ENCODE data around the gene SURF4. TPM values are rescaled to one million over a fixed set of nuclear protein-coding genes. Genes with fewer than 3 reads are reported as not detected.
A peak's percentile ranks its signal among the peaks of the same experiment; 100 is the strongest.

Gene SURF4
- total and polyA plus RNA-seq, 7 donors = 45.6 to 120 (median 68.1) TPM

GRCh38 chr9:133356391-133357091 is 19.3 kb downstream of the SURF4 start, which contains the start of the genes SURF1 and SURF2:
SURF1 (minus strand) TSS chr9:133356487; CDS start chr9:133356453, 34 bp downstream.
SURF2 (plus strand) TSS chr9:133356550; CDS start chr9:133356593, 43 bp downstream.
- no peaks in the 10 kb centered on the region for H3K9me3 ChIP-seq
- H3K27ac ChIP-seq = peak within 1 kb of the TSS; percentile 79
- peak; percentile 81 to 90 (median 86) for ATAC-seq
- H3K36me3 ChIP-seq (ENCODE audit: insufficient read depth in 1 of 2, low read depth in 1 of 2) = peaks cover under 1 to 54% of the 10 kb centered on the region in 2 donors
- no peak for TF ChIP-seq CTCF (IDR thresholded peaks at IDR 0.05)
- DNase-seq = peak; percentile 92 to 95
- H3K4me1 ChIP-seq = peaks cover 25% of the 10 kb centered on the region
- no peaks in the 10 kb centered on the region for H3K27me3 ChIP-seq (ENCODE audit: insufficient read depth in 3 of 3, low read length in 2 of 3)
- WGBS, 3 donors = 1 to 2% (median 1%) methylated on average over 39 to 78 of the region's 78 CpGs
- intact Hi-C loops (cut with DNase I) = loop anchor here in 1 of 2 donors (5.0 to 10.0 kb wide), 3 partner anchors 51 to 131 kb away; no protein-coding TSS in a partner anchor
- H3K4me3 ChIP-seq = peak within 1 kb of the TSS; percentile 72

GRCh38 chr9:133355881-133356357 is 19.9 kb downstream of the SURF4 start:
- TF ChIP-seq CTCF (IDR thresholded peaks at IDR 0.05) = no peak
- no peaks in the 10 kb centered on the region for H3K27me3 ChIP-seq (ENCODE audit: insufficient read depth in 3 of 3, low read length in 2 of 3)
- DNase-seq (no peak), ATAC-seq (peak; percentile 23 to 58 (median 44))
- intact Hi-C loops (cut with DNase I) = loop anchor here in 1 of 2 donors (5.0 to 10.0 kb wide), 3 partner anchors 51 to 131 kb away; no protein-coding TSS in a partner anchor
- H3K4me3 ChIP-seq = peak overlapping the region; percentile 72
- H3K4me1 ChIP-seq = peaks cover 26% of the 10 kb centered on the region
- H3K27ac ChIP-seq = peak overlapping the region; percentile 79
- no peaks in the 10 kb centered on the region for H3K9me3 ChIP-seq
- peaks cover 0 to 54% of the 10 kb centered on the region in 2 donors for H3K36me3 ChIP-seq (ENCODE audit: insufficient read depth in 1 of 2, low read depth in 1 of 2)
- 0 to 2% (median 0%) methylated on average over 21 to 31 of the region's 31 CpGs for WGBS, 3 donors

- ATAC-seq = no peak
Measured at GRCh38 chr9:133354766-133355165, 21.1 kb downstream of the SURF4 start.

GRCh38 chr9:133353548-133353947 is 22.3 kb downstream of the SURF4 start:
- H3K27me3 ChIP-seq (ENCODE audit: insufficient read depth in 3 of 3, low read length in 2 of 3) = no peaks in the 10 kb centered on the region
- peaks cover 41% of the 10 kb centered on the region for H3K4me1 ChIP-seq
- no peaks in the 10 kb centered on the region for H3K9me3 ChIP-seq
- H3K4me3 ChIP-seq = no peak overlapping the region
- no peak overlapping the region for H3K27ac ChIP-seq
- WGBS, 3 donors = 73 to 80% (median 74%) methylated on average over 5 of the region's 5 CpGs
- DNase-seq (no peak), ATAC-seq (no peak)
- intact Hi-C loops (cut with DNase I) = loop anchor here in 1 of 2 donors (2.0 to 10.0 kb wide), 2 partner anchors 21 to 111 kb away; no protein-coding TSS in a partner anchor
- no peak for TF ChIP-seq CTCF (IDR thresholded peaks at IDR 0.05)
- H3K36me3 ChIP-seq (ENCODE audit: insufficient read depth in 1 of 2, low read depth in 1 of 2) = peaks cover 7 to 61% of the 10 kb centered on the region in 2 donors

More at GRCh38 chr9:133354766-133355165, 21.1 kb downstream of the SURF4 start:
- WGBS, 3 donors = 57 to 68% (median 65%) methylated on average over 7 of the region's 7 CpGs
- TF ChIP-seq CTCF (IDR thresholded peaks at IDR 0.05) = no peak
- no peaks in the 10 kb centered on the region for H3K9me3 ChIP-seq
- peaks cover 4 to 56% of the 10 kb centered on the region in 2 donors for H3K36me3 ChIP-seq (ENCODE audit: insufficient read depth in 1 of 2, low read depth in 1 of 2)
- H3K27ac ChIP-seq = no peak overlapping the region
- H3K4me1 ChIP-seq = peaks cover 30% of the 10 kb centered on the region
- intact Hi-C loops (cut with DNase I) = loop anchor here in 1 of 2 donors (5.0 to 10.0 kb wide), 3 partner anchors 53 to 133 kb away; no protein-coding TSS in a partner anchor
- no peaks in the 10 kb centered on the region for H3K27me3 ChIP-seq (ENCODE audit: insufficient read depth in 3 of 3, low read length in 2 of 3)
- H3K4me3 ChIP-seq = peak overlapping the region; percentile 72
- DNase-seq = no peak

All from psoas muscle (tissue), 8 donors.